ENCODE data around the gene ASTN2. TPM values are rescaled to one million over a fixed set of nuclear protein-coding genes. Genes with fewer than 3 reads are reported as not detected.

ASTN2 gene
- polyA plus RNA-seq, 3 donors from 2014 or later, result 1.7 to 4.5 (median 2.2) TPM

GRCh38 chr9:117340422-117340821 is 74.4 kb downstream of the ASTN2 start:
- H3K4me3 Mint-ChIP-seq, result no peak overlapping the region
- no peaks in the 10 kb centered on the region for H3K36me3 Mint-ChIP-seq
- DNase-seq, result no peak
- peaks cover 0 to 3% (median 2%) of the 10 kb centered on the region in 3 donors for H3K27me3 Mint-ChIP-seq (ENCODE audit: low read depth in 3 of 3)
- no peak overlapping the region for H3K27ac Mint-ChIP-seq
- no peaks in the 10 kb centered on the region for H3K4me1 Mint-ChIP-seq
- H3K9me3 Mint-ChIP-seq, result peaks cover 0 to 14% (median under 1%) of the 10 kb centered on the region in 6 donors

DNA sequence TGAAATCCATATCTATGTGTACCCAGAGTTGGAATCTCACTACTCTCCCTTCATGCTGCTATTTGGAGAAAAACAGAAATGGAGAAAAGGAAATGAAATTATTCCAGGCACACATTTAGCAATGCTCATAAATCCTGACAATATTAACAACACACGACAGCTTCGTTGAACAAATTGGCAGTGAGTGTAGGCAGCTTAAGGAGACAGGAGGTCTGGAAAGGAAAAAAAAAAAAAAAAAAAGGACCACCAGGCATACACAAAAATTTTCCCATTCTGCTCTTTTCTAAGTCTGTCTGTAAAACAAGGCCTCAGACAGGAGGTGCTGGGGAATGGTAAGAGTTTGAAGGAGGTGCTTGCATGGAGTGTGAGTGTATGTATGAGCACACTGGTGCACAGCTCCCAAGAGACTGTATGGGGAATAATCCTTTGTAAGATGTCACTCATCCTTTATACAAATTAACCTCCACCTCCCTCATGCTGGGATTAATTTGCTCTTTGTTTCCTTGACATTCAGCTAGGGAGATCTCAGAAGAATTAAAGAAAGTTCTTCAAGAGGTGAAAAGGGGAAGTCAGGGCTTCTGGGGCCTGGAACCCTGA is 78.9 kb downstream of the ASTN2 start:
- H3K4me1 Mint-ChIP-seq, result no peaks in the 10 kb centered on the region
- no peak for DNase-seq
- H3K27ac Mint-ChIP-seq, result no peak overlapping the region
- peaks cover 0 to 5% (median 3%) of the 10 kb centered on the region in 3 donors for H3K27me3 Mint-ChIP-seq (ENCODE audit: low read depth in 3 of 3)
- H3K36me3 Mint-ChIP-seq, result no peaks in the 10 kb centered on the region
- H3K9me3 Mint-ChIP-seq, result peaks cover 0 to 21% (median under 1%) of the 10 kb centered on the region in 6 donors
- H3K4me3 Mint-ChIP-seq, result no peak overlapping the region

- DNase-seq, result no peak
Measured at GRCh38 chr9:117334101-117334500, 80.8 kb downstream of the ASTN2 start.

GRCh38 chr9:117325831-117326230 is 89.0 kb downstream of the ASTN2 start:
- Mint-ChIP-seq H3K27me3 (ENCODE audit: low read depth in 3 of 3) (peaks cover 1 to 13% (median 10%) of the 10 kb centered on the region in 3 donors), H3K4me1 (no peaks in the 10 kb centered on the region), H3K9me3 (peaks cover 0 to 19% (median 7%) of the 10 kb centered on the region in 6 donors), H3K27ac (no peak overlapping the region), H3K4me3 (no peak overlapping the region), H3K36me3 (no peaks in the 10 kb centered on the region)
- DNase-seq, result no peak

More at GRCh38 chr9:117334101-117334500, 80.8 kb downstream of the ASTN2 start:
- peaks cover 0 to 24% (median 2%) of the 10 kb centered on the region in 6 donors for H3K9me3 Mint-ChIP-seq
- H3K4me1 Mint-ChIP-seq, result no peaks in the 10 kb centered on the region
- no peaks in the 10 kb centered on the region for H3K36me3 Mint-ChIP-seq
- peaks cover 0 to 6% (median 5%) of the 10 kb centered on the region in 3 donors for H3K27me3 Mint-ChIP-seq (ENCODE audit: low read depth in 3 of 3)
- H3K27ac Mint-ChIP-seq, result no peak overlapping the region
- no peak overlapping the region for H3K4me3 Mint-ChIP-seq

DNA sequence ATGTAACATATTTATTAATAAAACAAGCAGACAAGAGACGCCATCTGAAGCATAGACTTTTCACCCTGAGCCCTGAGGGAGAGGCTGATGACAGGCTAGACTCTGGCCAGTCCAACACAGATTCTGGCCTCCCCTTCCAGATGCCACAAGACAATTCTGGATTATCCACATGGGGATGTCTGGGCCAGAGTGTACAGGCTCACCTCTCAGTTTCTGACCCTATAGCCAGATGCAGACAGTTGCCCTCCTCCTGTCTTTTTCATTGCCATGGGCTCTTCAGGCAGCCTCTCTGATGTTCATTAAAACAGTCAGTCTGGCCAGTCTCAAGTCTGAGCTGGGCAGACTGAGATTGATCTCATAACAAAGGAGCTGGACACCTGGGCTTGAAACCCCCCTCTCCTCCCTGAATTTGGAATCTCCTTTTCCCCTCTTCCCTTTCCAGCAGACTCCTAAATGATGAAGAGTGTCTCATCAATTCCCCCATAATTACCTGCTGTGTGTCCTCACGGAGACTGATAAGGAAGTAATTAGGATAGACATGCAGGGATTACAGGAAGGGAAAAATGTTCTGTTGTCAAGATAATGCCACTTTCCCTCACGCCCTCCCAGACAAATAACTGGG is 89.6 kb downstream of the ASTN2 start:
- DNase-seq, result no peak
- no peaks in the 10 kb centered on the region for H3K36me3 Mint-ChIP-seq
- H3K4me3 Mint-ChIP-seq, result no peak overlapping the region
- H3K4me1 Mint-ChIP-seq, result no peaks in the 10 kb centered on the region
- peaks cover 0 to 13% (median 3%) of the 10 kb centered on the region in 6 donors for H3K9me3 Mint-ChIP-seq
- H3K27me3 Mint-ChIP-seq (ENCODE audit: low read depth in 3 of 3), result peaks cover 1 to 13% (median 10%) of the 10 kb centered on the region in 3 donors
- no peak overlapping the region for H3K27ac Mint-ChIP-seq

DNA sequence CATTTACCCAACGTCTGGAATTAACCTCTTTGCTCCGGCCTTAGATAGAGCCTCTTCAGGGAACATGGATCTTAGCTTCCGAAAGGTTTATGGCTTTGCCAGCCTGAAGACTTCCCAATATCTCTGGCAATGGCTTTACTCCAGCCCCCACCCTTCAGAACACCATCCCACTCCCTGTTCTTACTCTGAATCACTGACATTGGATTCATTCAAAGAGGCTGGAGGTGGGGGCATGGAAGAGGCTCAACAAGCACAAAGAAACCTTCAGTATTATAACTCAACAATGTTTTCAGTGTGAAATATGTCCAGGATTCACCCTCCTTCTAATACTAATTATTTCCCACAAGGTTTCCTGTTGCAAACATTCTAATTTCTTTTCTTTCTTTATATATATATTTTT is 91.5 kb downstream of the ASTN2 start:
- Mint-ChIP-seq H3K36me3 (no peaks in the 10 kb centered on the region), H3K27me3 (ENCODE audit: low read depth in 3 of 3) (peaks cover 2 to 15% (median 7%) of the 10 kb centered on the region in 3 donors), H3K9me3 (peaks cover 0 to 13% (median 3%) of the 10 kb centered on the region in 6 donors), H3K4me3 (no peak overlapping the region), H3K27ac (no peak overlapping the region), H3K4me1 (no peaks in the 10 kb centered on the region)
- no peak for DNase-seq

DNA sequence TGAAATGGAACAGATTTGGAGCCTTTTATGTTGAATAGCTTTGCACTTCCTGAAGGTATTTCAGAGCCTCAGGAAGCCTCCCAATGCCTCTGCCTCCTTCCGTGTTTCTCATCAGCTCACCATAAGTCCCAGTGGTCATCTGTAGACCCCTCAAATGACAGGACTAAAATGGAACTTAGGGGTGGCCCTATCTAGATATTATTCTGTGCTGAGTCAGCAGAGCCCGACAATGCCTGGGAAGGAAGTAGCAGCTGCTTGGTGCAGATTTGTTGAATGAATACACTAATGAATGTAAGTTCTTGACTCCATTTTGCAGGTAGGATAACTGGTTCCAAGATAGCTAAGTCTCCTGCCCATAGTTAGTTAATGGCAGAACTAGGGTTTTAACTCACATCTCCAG is 97.7 kb downstream of the ASTN2 start:
- H3K27ac Mint-ChIP-seq, result no peak overlapping the region
- H3K9me3 Mint-ChIP-seq, result peaks cover 0 to 14% (median 3%) of the 10 kb centered on the region in 6 donors
- peaks cover 5 to 9% (median 5%) of the 10 kb centered on the region in 3 donors for H3K27me3 Mint-ChIP-seq (ENCODE audit: low read depth in 3 of 3)
- H3K4me1 Mint-ChIP-seq, result no peaks in the 10 kb centered on the region
- no peak for DNase-seq
- H3K4me3 Mint-ChIP-seq, result no peak overlapping the region
- no peaks in the 10 kb centered on the region for H3K36me3 Mint-ChIP-seq

GRCh38 chr9:117315236-117315635 is 99.6 kb downstream of the ASTN2 start:
- peaks cover 5 to 9% (median 5%) of the 10 kb centered on the region in 3 donors for H3K27me3 Mint-ChIP-seq (ENCODE audit: low read depth in 3 of 3)
- H3K9me3 Mint-ChIP-seq, result peaks cover 0 to 14% (median 2%) of the 10 kb centered on the region in 6 donors
- no peak overlapping the region for H3K27ac Mint-ChIP-seq

GRCh38 chr9:117313989-117314388 is 100.9 kb downstream of the ASTN2 start:
- Mint-ChIP-seq H3K27me3 (ENCODE audit: low read depth in 3 of 3) (peaks cover 5 to 9% (median 5%) of the 10 kb centered on the region in 3 donors), H3K9me3 (peaks cover 0 to 14% (median 2%) of the 10 kb centered on the region in 6 donors), H3K4me1 (no peaks in the 10 kb centered on the region), H3K27ac (no peak overlapping the region), H3K36me3 (no peaks in the 10 kb centered on the region), H3K4me3 (no peak overlapping the region)
- no peak for DNase-seq

More at GRCh38 chr9:117315236-117315635, 99.6 kb downstream of the ASTN2 start:
- DNase-seq, result no peak
- Mint-ChIP-seq H3K4me1 (no peaks in the 10 kb centered on the region), H3K4me3 (no peak overlapping the region), H3K36me3 (no peaks in the 10 kb centered on the region)

DNA sequence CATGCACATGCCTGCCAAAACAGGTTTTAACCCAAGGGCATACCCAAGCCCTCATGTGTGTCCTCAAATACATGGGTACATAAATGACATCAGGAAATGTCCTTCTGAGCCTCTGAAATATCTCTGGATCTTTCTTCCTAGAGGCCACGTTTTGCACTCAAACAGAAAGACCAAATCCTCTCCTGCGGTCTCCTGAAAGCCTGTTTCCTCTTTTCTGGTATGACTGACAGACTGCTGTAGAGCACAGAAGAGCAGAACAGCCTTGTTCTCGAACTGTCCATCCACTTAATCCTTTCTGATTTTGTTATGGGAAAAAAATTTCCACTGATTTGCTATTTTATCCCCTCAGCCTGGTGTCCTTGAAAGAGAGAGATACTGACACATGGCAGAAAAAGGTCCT is 107.2 kb downstream of the ASTN2 start:
- Mint-ChIP-seq H3K36me3 (no peaks in the 10 kb centered on the region), H3K4me3 (no peak overlapping the region), H3K4me1 (no peaks in the 10 kb centered on the region), H3K27me3 (ENCODE audit: low read depth in 3 of 3) (peaks cover 0 to 6% (median 0%) of the 10 kb centered on the region in 3 donors), H3K9me3 (peaks cover 0 to 2% (median 0%) of the 10 kb centered on the region in 6 donors), H3K27ac (no peak overlapping the region)
- no peak for DNase-seq

DNA sequence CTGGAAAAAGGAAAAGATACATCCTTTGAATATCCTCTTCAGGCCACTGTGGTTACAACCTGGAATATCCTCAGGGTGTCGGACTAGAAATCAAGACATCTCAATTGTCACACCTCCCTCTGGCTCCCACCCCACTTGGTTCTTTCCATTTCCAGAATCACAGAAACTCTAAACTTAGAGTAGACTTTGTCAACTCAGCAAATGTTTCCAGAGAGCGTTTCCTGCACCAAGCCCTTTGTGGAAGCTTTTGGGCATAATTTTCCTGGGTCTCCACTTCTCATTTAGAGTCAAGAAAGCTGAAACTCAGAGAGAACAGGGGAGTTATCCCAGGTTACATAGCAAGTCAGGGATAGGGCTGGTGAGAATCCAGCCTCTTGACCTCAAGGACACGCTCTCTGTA is 108.8 kb downstream of the ASTN2 start:
- no peaks in the 10 kb centered on the region for H3K4me1 Mint-ChIP-seq
- H3K36me3 Mint-ChIP-seq, result no peaks in the 10 kb centered on the region
- no peak overlapping the region for H3K27ac Mint-ChIP-seq
- peaks cover 0 to 2% (median 0%) of the 10 kb centered on the region in 6 donors for H3K9me3 Mint-ChIP-seq
- DNase-seq, result no peak
- H3K4me3 Mint-ChIP-seq, result no peak overlapping the region
- H3K27me3 Mint-ChIP-seq (ENCODE audit: low read depth in 3 of 3), result peaks cover 0 to 6% (median 0%) of the 10 kb centered on the region in 3 donors

GRCh38 chr9:117305454-117305853 is 109.4 kb downstream of the ASTN2 start:
- Mint-ChIP-seq H3K4me3 (no peak overlapping the region), H3K36me3 (no peaks in the 10 kb centered on the region), H3K27me3 (ENCODE audit: low read depth in 3 of 3) (peaks cover 0 to 6% (median 0%) of the 10 kb centered on the region in 3 donors), H3K9me3 (peaks cover 0 to 2% (median 0%) of the 10 kb centered on the region in 6 donors), H3K4me1 (no peaks in the 10 kb centered on the region), H3K27ac (no peak overlapping the region)
- no peak for DNase-seq

GRCh38 chr9:117304549-117304948 is 110.3 kb downstream of the ASTN2 start:
- Mint-ChIP-seq H3K9me3 (peaks cover 0 to 2% (median 0%) of the 10 kb centered on the region in 6 donors), H3K36me3 (no peaks in the 10 kb centered on the region), H3K27ac (no peak overlapping the region), H3K4me1 (no peaks in the 10 kb centered on the region), H3K4me3 (no peak overlapping the region), H3K27me3 (ENCODE audit: low read depth in 3 of 3) (peaks cover 0 to 5% (median 0%) of the 10 kb centered on the region in 3 donors)
- DNase-seq, result no peak

DNA sequence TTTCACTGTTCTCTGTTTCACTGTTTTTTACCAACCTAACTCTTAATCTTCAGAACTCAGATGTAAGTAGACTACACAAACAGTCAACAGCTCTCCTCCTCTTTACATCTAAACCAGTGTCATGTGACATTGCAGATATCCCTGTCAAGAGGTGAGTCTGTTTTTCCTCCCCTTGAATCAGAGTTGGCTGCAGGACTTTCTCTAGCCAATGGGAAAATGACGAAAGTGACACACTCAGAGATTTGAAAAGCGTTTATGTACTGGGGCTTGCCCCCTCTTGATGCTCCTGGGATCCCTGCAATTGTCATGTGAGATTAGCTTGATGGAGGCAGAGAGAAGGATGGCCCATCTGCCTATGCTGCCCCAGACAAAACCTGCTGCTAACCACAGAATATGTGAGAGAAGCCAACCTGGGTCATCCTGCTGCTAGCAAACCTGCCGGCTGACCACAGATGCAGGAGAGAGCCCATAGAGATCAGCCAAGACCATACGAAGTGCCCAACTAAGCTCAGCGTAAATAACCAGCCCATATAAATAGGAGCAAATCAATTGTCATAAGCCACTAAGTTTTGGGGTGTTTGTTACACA is 111.1 kb downstream of the ASTN2 start:
- no peaks in the 10 kb centered on the region for H3K4me1 Mint-ChIP-seq
- H3K36me3 Mint-ChIP-seq, result no peaks in the 10 kb centered on the region
- no peak overlapping the region for H3K4me3 Mint-ChIP-seq
- H3K27ac Mint-ChIP-seq, result no peak overlapping the region
- peaks cover 0 to 3% (median 2%) of the 10 kb centered on the region in 3 donors for H3K27me3 Mint-ChIP-seq (ENCODE audit: low read depth in 3 of 3)
- no peak for DNase-seq
- H3K9me3 Mint-ChIP-seq, result peaks cover 0 to 2% (median 0%) of the 10 kb centered on the region in 6 donors

Measured in immature natural killer cell (primary cell).